ENCODE data around the gene CUX1. TPM values are rescaled to one million over a fixed set of nuclear protein-coding genes. Genes with fewer than 3 reads are reported as not detected.

Gene CUX1
- total and polyA plus RNA-seq, 2 of the 13 experiments (the other 11 are each of a cell fraction or from before 2014, with no cell fraction given), result 13.7 to 14.9 TPM

DNA sequence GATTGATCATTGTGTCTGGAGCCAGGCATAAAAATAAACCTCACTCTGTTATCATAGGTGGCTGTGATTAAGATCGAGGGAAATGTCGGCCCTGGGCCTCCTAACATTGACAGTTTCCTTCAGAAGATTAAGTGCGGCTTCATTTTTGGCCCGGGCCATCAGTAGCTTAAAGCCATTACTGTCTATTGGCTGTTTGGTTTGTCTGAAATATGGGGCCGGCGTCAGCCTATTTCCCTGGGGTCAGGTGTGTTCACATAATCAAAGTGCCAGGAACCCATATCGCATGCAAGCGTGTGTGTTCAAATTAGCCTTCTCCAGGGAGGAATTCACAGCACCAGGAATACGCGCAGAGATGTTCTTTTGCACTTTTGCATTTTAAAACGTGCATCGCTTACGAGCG, 114.7 kb downstream of the CUX1 start:
- no peaks in the 10 kb centered on the region for H3K9me3 ChIP-seq (ENCODE audit: low read length)
- 98% methylated on average over 14 of the region's 14 CpGs for WGBS (ENCODE audit: low lambda C conversion rate)

More for the DNA sequence above, 114.7 kb downstream of the CUX1 start:
- DNase-seq (ENCODE audit: low spot score) (no peak), FAIRE-seq (no peak), ATAC-seq (no peak)
- BruUV-seq (replicated peaks), result no TSS peak
- H3K27ac ChIP-seq (ENCODE audit: extremely low read length, insufficient read depth, low read length), result no peak overlapping the region
- no peaks in the 10 kb centered on the region for H4K20me1 ChIP-seq (ENCODE audit: insufficient read depth, low read length)
- H3K79me2 ChIP-seq (ENCODE audit: insufficient read depth, low read length), result peaks cover 13% of the 10 kb centered on the region
- H3K4me3 ChIP-seq (replicated peaks in 1 of 3; ENCODE audit: insufficient read depth in 1 of 3, low read depth in 2 of 3, low read length in 3 of 3), result no peak overlapping the region
- H3K4me2 ChIP-seq (ENCODE audit: low read depth, low read length), result no peak overlapping the region
- ChIA-PET CTCF (ENCODE audit: low intra/inter-chr PET ratio, low total read pairs) (no interaction called here), POLR2A (no interaction called here)
- intact Hi-C loops (cut with micrococcal nuclease; ENCODE audit: unreplicated experiment), result no loop called here
- in situ Hi-C loops (cut with HindIII; ENCODE audit: extremely low pct_ligation_motif_present, low pct_unique_long_range_greater_than_20kb), result no loop called here
- H3K4me1 ChIP-seq (ENCODE audit: insufficient read depth, low read length), result peaks cover 21% of the 10 kb centered on the region
- H3K36me3 ChIP-seq (replicated peaks in 1 of 2; ENCODE audit: control insufficient read depth in 1 of 2, insufficient read depth in 2 of 2, low read length in 2 of 2), result peaks cover 1 to 4% of the 10 kb centered on the region in 2 experiments; a peak in 3 of 5 replicates
- no peak overlapping the region for H3K9ac ChIP-seq (ENCODE audit: insufficient read depth, low read depth, low read length)
- no peaks in the 10 kb centered on the region for H3K27me3 ChIP-seq (ENCODE audit: control insufficient read depth in 1 of 2, insufficient read depth in 2 of 2, low read length in 2 of 2)
- no peak overlapping the region for H2AFZ ChIP-seq (ENCODE audit: low read length)
- TF ChIP-seq, protein P1, sequence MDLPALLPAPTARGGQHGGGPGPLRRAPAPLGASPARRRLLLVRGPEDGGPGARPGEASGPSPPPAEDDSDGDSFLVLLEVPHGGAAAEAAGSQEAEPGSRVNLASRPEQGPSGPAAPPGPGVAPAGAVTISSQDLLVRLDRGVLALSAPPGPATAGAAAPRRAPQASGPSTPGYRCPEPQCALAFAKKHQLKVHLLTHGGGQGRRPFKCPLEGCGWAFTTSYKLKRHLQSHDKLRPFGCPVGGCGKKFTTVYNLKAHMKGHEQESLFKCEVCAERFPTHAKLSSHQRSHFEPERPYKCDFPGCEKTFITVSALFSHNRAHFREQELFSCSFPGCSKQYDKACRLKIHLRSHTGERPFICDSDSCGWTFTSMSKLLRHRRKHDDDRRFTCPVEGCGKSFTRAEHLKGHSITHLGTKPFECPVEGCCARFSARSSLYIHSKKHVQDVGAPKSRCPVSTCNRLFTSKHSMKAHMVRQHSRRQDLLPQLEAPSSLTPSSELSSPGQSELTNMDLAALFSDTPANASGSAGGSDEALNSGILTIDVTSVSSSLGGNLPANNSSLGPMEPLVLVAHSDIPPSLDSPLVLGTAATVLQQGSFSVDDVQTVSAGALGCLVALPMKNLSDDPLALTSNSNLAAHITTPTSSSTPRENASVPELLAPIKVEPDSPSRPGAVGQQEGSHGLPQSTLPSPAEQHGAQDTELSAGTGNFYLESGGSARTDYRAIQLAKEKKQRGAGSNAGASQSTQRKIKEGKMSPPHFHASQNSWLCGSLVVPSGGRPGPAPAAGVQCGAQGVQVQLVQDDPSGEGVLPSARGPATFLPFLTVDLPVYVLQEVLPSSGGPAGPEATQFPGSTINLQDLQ (CRISPR knock-in tag; IDR thresholded peaks at IDR 0.05), result no peak
- no peak for TF ChIP-seq RBM22 (optimal IDR thresholded peaks at IDR 0.05; ENCODE audit: low read length)
- no peak for TF ChIP-seq ZNF749 (CRISPR knock-in tag; IDR thresholded peaks at IDR 0.05; ENCODE audit: borderline replicate concordance)
- TF ChIP-seq SALL2 (CRISPR knock-in tag; IDR thresholded peaks at IDR 0.05), result no peak
- TF ChIP-seq TBL1XR1 (IDR thresholded peaks at IDR 0.05; ENCODE audit: borderline replicate concordance, low read length, partially characterized antibody), result no peak
- no peak for TF ChIP-seq HNF4A (CRISPR knock-in tag; IDR thresholded peaks at IDR 0.05)
- TF ChIP-seq, protein P2, sequence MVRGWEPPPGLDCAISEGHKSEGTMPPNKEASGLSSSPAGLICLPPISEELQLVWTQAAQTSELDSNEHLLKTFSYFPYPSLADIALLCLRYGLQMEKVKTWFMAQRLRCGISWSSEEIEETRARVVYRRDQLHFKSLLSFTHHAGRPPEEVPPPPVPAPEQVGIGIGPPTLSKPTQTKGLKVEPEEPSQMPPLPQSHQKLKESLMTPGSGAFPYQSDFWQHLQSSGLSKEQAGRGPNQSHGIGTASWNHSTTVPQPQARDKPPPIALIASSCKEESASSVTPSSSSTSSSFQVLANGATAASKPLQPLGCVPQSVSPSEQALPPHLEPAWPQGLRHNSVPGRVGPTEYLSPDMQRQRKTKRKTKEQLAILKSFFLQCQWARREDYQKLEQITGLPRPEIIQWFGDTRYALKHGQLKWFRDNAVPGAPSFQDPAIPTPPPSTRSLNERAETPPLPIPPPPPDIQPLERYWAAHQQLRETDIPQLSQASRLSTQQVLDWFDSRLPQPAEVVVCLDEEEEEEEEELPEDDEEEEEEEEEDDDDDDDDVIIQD (CRISPR knock-in tag; IDR thresholded peaks at IDR 0.05; ENCODE audit: low read depth), result no peak
